RWPE2 (cell line): ENCODE results near the gene TMEM121.

Source experiments
- ATAC-seq: fragments of 200-7000 bp; cut with Tn5 transposase; 3 replicates; pipeline ENCODE4 v1.9.1; 2021; ENCODE audit warnings: low read depth
- DNase-seq: peaks from one replicate; pipeline ENCODE4 v3.0.0-alpha.2; 2020; ENCODE audit warnings: low spot score
- H3K27ac ChIP-seq: fragments of 450-650 bp; 2 replicates; pipeline ENCODE4 v1.5.1; 2017; ENCODE audit warnings: mild to moderate bottlenecking; ENCODE audit not compliant: poor library complexity, severe bottlenecking
- H3K27me3 ChIP-seq: fragments of 250-450 bp; sonication (Bioruptor Pico); 2 replicates; pipeline ENCODE4 v1.5.1; 2021; ENCODE audit warnings: mild to moderate bottlenecking, moderate library complexity; ENCODE audit not compliant: insufficient read depth, poor library complexity, severe bottlenecking
- H3K36me3 ChIP-seq: fragments of 250-450 bp; sonication (Bioruptor Pico); 2 replicates; pipeline ENCODE4 v1.5.1; 2020; ENCODE audit warnings: low read depth, mild to moderate bottlenecking, moderate library complexity
- H3K4me1 ChIP-seq: fragments of 250-450 bp; sonication (Bioruptor Pico); 2 replicates; pipeline ENCODE4 v1.5.1; 2021; ENCODE audit warnings: mild to moderate bottlenecking, moderate library complexity; ENCODE audit not compliant: insufficient read depth, poor library complexity, severe bottlenecking
- H3K4me3 ChIP-seq: fragments of 250-450 bp; sonication (Bioruptor Pico); 2 replicates; pipeline ENCODE4 v1.5.1; 2021; ENCODE audit warnings: mild to moderate bottlenecking, moderate library complexity; ENCODE audit not compliant: severe bottlenecking
- H3K9me3 ChIP-seq: fragments of 250-450 bp; sonication (Bioruptor Pico); 2 replicates; pipeline ENCODE4 v1.5.1; 2021; ENCODE audit warnings: mild to moderate bottlenecking, moderate library complexity; ENCODE audit not compliant: severe bottlenecking
- TF ChIP-seq, protein P1 (sequence below): fragments of 450-650 bp; IDR thresholded peaks from one replicate; pipeline ENCODE4 v1.5.1; 2017; ENCODE audit warnings: mild to moderate bottlenecking, moderate library complexity; ENCODE audit not compliant: poor library complexity, severe bottlenecking

Gene TMEM121

GRCh38 chr14:105508601-105509000 lies 17.8 kb upstream of the TMEM121 start:
- Histone ChIP-seq H3K27me3 (no peaks in the 10 kb centered on the region), H3K36me3 (no peaks in the 10 kb centered on the region), H3K4me3 (no peak overlapping the region), H3K27ac (no peak overlapping the region), H3K9me3 (no peaks in the 10 kb centered on the region), H3K4me1 (no peaks in the 10 kb centered on the region)
- ATAC-seq (no peak), DNase-seq (peak; percentile 42)
- TF ChIP-seq, protein P1, sequence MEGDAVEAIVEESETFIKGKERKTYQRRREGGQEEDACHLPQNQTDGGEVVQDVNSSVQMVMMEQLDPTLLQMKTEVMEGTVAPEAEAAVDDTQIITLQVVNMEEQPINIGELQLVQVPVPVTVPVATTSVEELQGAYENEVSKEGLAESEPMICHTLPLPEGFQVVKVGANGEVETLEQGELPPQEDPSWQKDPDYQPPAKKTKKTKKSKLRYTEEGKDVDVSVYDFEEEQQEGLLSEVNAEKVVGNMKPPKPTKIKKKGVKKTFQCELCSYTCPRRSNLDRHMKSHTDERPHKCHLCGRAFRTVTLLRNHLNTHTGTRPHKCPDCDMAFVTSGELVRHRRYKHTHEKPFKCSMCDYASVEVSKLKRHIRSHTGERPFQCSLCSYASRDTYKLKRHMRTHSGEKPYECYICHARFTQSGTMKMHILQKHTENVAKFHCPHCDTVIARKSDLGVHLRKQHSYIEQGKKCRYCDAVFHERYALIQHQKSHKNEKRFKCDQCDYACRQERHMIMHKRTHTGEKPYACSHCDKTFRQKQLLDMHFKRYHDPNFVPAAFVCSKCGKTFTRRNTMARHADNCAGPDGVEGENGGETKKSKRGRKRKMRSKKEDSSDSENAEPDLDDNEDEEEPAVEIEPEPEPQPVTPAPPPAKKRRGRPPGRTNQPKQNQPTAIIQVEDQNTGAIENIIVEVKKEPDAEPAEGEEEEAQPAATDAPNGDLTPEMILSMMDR = no peak

- Histone ChIP-seq H3K36me3 (no peaks in the 10 kb centered on the region), H3K4me1 (no peaks in the 10 kb centered on the region), H3K9me3 (no peaks in the 10 kb centered on the region), H3K27me3 (peaks cover 8% of the 10 kb centered on the region), H3K27ac (no peak overlapping the region), H3K4me3 (no peak overlapping the region)
- ATAC-seq (peak; percentile 61; the same call in 2 of the 3 replicates), DNase-seq (peak; percentile 17)
- TF ChIP-seq, protein P1 = no peak
Measured at GRCh38 chr14:105517096-105517495, 9.3 kb upstream of the TMEM121 start.

DNA sequence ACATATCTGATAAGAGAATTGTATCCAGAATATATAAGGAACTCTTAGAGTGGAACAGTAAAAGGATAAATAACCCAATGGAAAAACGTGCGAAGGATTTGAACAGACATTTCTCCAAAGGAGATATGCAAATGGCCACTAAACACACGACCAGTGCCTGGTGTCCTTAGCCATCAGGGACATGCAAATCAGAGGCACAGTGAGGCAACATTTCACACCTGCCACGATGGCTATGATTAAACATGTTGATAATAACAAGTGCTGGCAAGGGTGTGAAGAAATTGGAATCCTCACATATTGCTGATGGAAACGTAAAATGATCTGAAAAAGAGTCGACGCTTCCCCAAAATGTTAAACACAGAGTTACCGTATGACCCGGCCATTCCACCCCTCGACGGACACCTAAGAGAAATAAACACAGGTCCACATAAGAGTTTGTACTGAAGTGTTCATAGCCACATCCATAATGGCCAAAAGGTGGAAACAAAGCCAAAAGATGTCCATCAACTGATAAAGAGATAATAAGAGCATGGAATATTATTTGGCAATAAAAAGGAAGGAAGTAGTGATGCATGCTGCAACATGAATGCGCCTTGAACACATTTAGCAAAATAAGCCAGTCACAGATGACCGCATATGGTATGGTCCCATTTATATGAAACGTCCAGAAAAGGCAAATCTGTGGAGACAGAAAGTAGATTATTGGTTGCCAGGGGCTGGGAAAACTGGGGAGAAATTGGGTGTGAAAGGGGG lies 6.3 kb upstream of the TMEM121 start:
- Histone ChIP-seq H3K9me3 (no peaks in the 10 kb centered on the region), H3K4me1 (no peaks in the 10 kb centered on the region), H3K36me3 (no peaks in the 10 kb centered on the region), H3K27ac (no peak overlapping the region), H3K4me3 (no peak overlapping the region), H3K27me3 (peaks cover 9% of the 10 kb centered on the region)
- ATAC-seq = no peak
- TF ChIP-seq, protein P1 = no peak
- DNase-seq = no peak

DNA sequence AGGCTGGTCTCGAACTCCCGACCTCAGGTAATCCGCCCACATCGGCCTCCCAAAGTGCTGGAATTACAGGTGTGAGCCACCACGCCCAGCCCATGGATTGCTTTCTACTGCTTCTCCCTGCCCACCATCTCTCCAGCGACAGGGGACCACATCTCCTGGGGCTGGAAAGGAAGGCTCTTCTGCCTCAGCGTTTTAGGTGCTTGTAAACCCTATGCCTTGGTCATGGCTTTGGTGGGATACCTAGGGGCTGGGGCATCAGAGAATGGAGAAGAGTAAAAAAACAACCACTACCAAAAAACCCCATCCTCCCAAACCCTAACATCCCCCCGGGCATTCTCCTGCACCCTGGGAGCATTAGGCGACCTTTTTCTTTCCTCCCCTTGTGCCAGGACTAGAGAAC lies 1.1 kb upstream of the TMEM121 start:
- H3K4me1 ChIP-seq = no peaks in the 10 kb centered on the region
- H3K9me3 ChIP-seq = no peaks in the 10 kb centered on the region
- no peak for ATAC-seq
- TF ChIP-seq, protein P1 = no peak
- peaks cover 23% of the 10 kb centered on the region for H3K27me3 ChIP-seq
- no peak overlapping the region for H3K27ac ChIP-seq
- DNase-seq = peak; percentile 44
- H3K36me3 ChIP-seq = no peaks in the 10 kb centered on the region
- H3K4me3 ChIP-seq = no peak overlapping the region

DNA sequence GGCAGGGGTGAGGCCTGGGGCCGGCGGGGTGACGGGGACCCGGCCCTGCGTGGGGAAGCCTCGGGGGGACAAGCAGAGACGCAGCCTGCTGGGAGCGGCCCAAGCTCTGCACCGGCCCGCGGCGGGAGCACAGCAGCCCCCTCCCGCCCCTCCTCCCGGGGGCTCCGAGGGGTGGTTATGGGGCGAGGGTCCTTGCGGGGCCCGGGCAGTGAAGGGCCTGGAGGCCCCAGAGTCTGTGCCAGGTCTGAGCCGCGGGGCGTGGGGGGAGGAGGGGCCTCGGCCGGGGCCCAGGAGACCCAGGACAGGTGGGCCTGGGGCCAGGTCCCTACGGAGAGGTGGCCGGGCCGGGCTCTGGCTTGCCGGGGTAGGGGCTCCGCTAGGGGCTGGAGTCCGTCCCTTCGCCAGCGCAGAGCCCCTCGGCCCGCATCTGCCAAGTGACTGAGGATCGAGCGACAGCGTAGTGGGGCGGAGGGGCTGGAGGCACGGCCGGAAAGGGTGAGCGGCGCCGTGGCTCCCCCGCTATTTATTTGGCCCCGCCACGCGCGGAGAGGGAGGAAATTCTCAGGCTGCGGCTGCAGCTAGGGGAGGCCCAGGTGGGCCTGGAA lies 495 bp downstream of the TMEM121 start:
- DNase-seq = peak; percentile 74
- 0 out of 3 replicates have a peak, but pooled peaks have one; percentile 3 for ATAC-seq
- no peak overlapping the region for H3K27ac ChIP-seq
- peaks cover 23% of the 10 kb centered on the region for H3K27me3 ChIP-seq
- TF ChIP-seq, protein P1 = no peak
- no peaks in the 10 kb centered on the region for H3K36me3 ChIP-seq
- no peaks in the 10 kb centered on the region for H3K4me1 ChIP-seq
- H3K9me3 ChIP-seq = no peaks in the 10 kb centered on the region
- peak overlapping the region; percentile 31 for H3K4me3 ChIP-seq
